ENCODE data around the gene F12. TPM values are rescaled to one million over a fixed set of nuclear protein-coding genes. Genes with fewer than 3 reads are reported as not detected.
A peak's percentile ranks its signal among the peaks of the same experiment; 100 is the strongest.
"Not testable (repeated sequence)": the region's sequence is repeated elsewhere in the genome, so short reads cannot be mapped to it uniquely, and the experiment has no call there.

Gene F12
- total RNA-seq, 2 donors from 2014 or later = 9.0 to 11.3 TPM

DNA sequence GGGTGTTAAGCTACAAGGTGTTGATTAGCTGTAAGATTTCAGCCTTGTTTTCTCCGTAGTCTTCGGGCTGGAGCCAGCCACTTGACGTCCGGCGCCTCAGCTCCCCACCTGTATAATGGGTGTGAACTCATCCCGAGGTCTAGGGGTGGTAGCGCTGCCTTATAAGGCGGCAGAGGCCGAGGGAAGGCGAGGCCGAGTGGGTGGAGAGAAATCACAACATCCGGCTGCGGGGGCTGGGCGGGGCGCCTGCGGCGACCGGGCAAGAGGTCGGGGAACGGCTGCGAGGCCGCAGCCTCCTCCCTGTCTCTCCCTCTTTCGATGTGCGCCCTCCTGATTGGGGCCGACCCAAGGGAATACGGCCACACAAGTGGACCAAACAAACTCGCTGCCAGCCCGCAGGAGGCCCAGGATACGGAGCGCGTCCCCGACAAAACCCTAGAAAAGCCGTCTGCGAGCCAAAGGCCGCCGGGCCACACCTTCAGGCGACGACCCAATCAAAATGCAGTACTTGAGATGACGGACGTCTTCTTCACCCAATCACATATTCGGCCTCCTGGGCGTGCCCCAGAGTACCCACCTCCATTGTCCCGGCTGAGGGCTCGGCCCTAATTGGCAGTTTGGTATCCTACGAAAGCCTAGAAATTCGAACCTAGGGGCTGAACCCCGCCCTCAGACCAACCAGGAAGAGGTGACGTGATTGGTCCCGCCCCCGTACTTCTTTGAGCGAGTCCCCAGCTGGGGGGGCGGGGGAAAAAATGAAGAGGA lies 16.6 kb upstream of the F12 start:
- intact Hi-C loops (cut with DNase I, micrococcal nuclease) = no loop called here
- ATAC-seq = peak; percentile 86

DNA sequence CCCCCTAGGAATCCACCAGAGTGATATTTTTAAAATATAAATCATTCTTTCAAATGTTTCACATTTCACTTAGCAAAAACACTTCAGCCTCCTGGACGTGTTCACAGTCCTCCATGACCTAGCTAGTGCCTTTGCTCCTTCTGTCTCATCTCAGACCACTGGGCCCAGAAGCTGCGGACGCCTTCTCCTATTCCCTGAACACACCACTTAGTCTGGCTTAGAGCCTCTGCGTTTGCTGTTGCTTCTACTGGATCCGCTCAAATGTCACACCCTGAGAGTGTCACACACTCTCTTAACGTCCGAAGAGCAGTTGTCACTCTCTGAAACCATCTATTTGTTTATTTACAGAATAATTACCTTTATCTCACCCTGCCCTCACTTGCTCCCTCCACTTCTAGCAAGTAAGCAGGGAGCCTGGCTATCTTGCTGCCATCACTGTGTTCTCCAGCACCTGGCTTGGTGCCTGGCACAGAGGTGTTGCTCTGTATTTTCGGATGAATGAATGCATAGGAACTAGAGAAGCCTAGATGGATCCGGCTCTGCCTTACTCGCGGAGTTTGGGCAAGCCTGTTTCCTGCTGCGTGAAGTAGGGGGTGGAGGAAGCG lies 15.9 kb upstream of the F12 start:
- ATAC-seq (no peak), DNase-seq (no peak)

More for the DNA sequence above, 16.6 kb upstream of the F12 start:
- peak; percentile 100 for DNase-seq

DNA sequence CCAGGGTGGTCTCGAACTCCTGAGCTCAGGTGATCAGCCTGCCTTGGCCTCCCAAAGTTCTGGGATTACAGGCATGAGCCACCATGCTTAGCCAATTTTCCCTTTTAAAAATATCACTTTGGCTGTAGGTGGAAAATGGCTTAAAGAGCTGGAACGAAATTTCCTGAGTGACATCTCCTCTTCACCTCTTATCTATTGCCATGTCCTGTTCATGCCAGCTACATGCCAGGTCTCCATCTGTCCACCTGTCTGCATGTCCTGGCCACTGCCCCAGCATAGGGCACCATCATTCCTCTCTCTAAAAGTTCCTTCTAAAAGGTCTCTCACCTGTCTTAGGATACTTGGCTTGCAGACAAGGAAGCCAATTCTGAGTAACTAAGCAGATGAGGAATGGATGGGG lies 14.3 kb upstream of the F12 start:
- DNase-seq (no peak), ATAC-seq (no peak)
- intact Hi-C loops (cut with DNase I, micrococcal nuclease) = no loop called here

More for the DNA sequence above, 15.9 kb upstream of the F12 start:
- intact Hi-C loops (cut with DNase I, micrococcal nuclease) = no loop called here

DNA sequence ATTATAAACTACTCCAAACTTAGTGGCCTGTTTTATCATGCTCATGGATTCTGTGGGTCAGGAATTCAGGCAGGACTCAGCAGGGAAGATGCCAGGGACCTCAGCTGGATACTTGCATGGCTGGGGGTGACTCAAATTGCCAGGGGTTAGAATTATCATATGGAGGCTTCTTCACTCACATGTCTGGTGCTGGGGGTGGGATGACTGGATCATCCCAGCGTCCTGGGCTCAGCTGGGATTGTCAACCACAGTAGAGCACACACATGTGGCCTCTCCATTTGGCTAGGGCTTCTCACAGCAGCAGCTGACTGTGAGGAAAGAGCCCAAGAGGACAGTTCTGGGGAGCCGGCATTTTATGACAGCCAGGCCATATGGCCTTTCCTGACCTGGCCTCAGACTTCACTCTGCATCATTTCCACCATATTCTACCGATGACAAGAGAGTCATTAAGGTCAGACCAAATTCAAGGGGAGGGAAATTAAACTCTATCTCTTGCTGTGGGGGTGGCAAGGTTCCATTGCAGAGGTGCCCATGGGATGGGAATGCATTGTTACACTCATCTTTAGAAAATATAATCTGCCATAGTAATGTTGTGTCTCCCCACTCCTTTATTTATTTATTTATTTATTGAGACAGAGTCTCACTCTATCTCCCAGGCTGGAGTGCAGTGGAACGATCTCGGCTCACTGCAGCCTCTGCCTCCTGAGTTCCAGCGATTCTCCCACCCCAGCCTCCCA lies 11.9 kb upstream of the F12 start:
- ATAC-seq (no peak), DNase-seq (no peak)
- intact Hi-C loops (cut with DNase I, micrococcal nuclease) = no loop called here

DNA sequence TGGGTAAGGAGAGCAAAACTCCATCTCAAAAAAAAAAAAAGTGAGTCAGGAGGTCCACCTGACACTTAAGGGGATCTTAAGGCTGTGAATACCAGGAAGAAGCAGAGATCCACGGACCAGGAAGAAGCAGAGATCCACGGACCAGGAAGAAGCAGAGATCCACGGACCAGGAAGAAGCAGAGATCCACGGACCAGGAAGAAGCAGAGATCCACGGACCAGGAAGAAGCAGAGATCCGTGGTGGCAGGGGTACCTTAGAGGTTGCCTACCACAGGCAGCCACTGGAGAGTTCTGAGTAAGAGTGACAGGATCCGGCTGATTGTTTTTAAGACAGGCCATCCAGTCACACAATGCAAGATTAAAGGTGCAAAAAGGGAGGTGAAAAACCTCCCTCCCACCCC lies 11.1 kb upstream of the F12 start:
- ATAC-seq = peak; percentile 66
- DNase-seq; intact Hi-C loops (cut with DNase I, micrococcal nuclease): not testable (repeated sequence)

DNA sequence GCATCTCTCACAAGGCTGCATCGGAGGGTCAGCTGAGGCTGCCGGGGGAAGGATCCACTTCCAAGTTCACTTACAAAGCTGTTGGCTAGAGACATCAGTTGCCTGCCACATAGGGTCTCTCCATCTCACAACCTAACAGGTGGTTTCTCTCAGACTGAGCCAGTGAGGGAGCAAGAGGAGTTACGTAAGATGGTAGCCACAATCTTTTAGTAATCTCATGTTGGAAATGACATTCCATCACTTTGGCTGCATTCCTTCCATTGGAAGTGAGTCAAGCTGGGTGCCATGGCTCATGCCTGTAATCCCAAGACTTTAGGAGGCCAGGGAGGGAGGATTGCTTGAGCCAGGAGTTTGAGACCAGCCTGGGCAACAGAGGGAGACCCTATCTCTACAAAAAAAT lies 9.7 kb upstream of the F12 start:
- intact Hi-C loops (cut with DNase I, micrococcal nuclease) = no loop called here
- DNase-seq = no peak
- no peak for ATAC-seq

DNA sequence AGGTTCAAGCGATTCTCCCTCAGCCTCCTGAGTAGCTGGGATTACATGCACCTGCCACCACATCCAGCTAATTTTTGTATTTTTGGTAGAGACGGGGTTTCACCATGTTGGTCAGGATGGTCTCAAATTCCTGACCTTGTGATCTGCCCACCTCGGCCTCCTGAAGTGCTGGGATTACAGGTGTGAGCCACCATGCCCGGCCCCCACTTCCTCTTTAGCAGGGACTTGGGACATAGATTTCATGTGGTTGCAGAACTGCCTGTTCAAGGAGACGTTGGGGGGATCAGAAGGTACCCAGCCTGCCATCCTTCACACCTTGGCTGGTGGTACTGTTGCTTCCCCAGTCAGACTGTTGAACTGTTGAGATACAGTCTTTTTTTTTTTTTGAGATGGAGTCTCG lies 7.7 kb upstream of the F12 start:
- ATAC-seq; intact Hi-C loops (cut with DNase I, micrococcal nuclease); DNase-seq: not testable (repeated sequence)

DNA sequence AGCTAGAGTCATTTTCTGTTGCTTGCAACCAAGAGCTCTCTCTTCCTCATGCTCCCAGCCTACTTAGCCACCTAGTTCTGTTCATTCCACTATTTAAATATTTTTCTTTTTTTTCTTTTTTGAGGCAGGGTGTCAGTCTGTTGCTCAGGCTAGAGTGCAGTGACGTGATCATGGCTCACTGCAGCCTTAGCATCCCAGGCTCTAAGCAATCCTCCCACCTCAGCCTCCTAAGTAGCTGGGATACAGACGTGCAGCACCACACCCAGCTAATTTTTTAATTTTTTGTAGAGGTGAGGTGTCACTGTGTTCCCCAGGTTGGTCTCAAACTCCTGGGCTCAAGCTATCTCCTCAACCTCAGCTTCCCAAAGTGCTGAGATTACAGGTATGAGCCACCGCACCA lies 5.1 kb upstream of the F12 start:
- ATAC-seq = no peak
- intact Hi-C loops (cut with DNase I, micrococcal nuclease) = no loop called here
- DNase-seq = no peak

DNA sequence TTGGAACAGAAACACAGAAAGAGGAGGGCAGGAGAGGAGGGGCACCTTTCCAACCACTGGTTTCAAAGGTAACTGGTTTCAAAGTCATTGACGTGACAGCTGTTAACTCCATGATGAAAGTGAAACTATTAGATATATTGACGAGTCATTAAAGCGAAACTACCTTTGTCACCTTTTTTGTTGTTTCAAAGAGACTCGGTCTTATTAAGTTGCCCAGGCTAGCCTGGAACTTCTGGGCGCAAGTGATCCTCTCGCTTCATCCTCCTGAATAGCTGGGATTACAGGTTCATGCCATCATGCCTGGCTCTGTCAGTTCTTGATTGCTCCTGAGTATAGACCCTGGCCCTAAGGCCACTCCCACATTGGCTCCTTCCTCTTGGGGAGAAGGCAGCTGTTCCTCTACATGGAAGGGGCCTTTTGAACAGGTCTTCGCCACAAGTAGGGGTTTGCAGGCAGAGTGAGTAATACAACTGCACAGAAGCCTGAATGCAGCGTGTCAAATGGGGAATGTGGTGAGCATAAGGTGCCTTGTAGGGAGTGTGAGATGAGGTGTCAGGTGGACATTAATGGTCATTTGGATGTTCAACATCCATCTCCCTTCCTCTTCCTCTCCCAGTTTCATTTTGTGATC lies 3.4 kb upstream of the F12 start:
- ATAC-seq (no peak), DNase-seq (no peak)
- intact Hi-C loops (cut with DNase I, micrococcal nuclease) = no loop called here

DNA sequence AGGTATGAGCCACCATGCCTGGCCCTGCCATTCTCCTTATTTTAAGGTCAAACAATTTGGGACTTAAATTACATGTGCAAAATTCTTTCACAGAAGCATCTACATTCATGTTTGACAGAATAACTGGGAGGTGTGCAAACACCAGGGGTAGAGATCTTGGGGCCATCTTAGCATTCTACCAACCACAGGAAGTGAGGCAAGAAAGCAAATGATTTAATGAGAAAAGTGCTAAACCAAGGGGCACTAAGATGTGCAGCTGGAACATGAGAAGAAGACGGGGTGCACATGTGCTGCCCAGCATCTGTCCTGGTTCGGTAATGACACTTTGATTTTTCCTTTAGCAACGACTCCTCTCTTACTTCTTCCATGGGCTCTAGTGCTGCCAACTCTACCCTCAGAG lies 1.2 kb upstream of the F12 start:
- DNase-seq (no peak), ATAC-seq (no peak)
- intact Hi-C loops (cut with DNase I, micrococcal nuclease) = no loop called here

DNA sequence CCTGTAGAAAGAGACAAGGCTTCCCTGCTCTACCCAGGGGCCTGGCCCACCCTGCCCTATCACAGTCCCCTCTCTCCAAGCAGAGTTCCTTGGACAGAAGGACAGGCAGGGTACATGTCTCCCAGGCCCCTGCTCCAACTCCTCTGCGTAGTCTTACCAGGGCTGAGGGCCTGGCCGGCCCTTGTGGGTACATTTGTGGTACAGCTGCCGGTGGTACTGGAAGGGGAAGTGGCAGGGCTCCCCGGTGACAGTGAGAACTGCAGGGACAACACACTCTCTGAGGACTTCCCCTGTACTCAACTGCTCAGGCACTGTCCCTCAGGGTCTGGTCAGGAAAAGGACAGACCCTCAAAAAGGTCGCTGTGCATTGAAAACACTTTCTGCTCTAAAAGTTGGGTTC lies 3.6 kb downstream of the F12 start:
- DNase-seq = peak; percentile 45 to 52
- intact Hi-C loops (cut with DNase I, micrococcal nuclease) = no loop called here
- ATAC-seq = no peak

DNA sequence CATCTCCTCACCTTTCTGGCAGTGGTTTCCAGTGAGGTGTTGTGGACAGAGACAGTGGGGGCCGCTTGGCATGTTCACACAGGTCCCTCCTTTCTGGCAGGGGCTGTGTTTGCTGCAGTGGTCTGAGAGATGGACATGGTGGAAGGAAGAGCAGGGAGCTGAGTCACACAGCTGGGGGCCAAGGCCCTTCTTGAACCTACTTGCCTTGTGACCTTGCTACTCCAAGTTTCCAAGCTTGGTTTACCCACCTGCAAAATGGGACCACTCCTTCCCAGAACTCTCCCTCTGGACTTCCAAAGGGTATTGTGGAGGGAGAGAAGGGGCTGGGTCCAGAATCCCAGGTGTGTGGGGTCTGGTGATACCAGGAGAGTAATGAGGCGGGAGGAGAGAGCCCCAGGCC lies 4.1 kb downstream of the F12 start:
- ATAC-seq (no peak), DNase-seq (no peak)
- intact Hi-C loops (cut with DNase I, micrococcal nuclease) = no loop called here

DNA sequence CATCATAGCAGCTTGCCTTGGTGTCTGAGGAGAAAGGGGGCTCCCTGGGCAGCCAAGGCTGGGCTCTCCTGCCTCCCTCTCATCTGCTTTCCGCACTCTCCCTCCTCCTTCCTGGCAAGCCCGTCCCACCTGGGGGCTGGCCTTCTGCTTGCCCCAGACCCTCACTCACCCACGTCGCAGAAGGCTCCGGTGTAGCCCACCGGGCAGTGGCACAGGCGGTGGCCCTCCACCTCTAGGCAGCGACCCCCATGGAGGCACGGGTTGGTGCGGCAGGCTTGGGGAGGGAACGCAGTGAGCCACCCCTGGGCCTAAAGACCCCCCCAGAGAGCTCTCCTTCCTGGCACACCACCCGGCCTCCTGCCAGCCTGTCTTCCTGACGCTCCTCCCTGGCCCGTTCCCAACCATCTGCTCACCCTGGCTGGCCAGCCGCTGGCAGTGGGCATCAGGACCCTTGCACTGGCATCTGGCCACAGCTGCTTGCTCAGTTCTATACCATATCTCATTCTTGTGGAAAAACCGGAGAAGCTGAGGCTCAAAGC lies 4.7 kb downstream of the F12 start:
- intact Hi-C loops (cut with DNase I, micrococcal nuclease) = loop anchor here in 1 of 2 donors (5.0 kb wide), 1 partner anchor 48 kb away; no protein-coding TSS in a partner anchor
- DNase-seq (peak in 1 of 2 donors; percentile 29), ATAC-seq (no peak)

DNA sequence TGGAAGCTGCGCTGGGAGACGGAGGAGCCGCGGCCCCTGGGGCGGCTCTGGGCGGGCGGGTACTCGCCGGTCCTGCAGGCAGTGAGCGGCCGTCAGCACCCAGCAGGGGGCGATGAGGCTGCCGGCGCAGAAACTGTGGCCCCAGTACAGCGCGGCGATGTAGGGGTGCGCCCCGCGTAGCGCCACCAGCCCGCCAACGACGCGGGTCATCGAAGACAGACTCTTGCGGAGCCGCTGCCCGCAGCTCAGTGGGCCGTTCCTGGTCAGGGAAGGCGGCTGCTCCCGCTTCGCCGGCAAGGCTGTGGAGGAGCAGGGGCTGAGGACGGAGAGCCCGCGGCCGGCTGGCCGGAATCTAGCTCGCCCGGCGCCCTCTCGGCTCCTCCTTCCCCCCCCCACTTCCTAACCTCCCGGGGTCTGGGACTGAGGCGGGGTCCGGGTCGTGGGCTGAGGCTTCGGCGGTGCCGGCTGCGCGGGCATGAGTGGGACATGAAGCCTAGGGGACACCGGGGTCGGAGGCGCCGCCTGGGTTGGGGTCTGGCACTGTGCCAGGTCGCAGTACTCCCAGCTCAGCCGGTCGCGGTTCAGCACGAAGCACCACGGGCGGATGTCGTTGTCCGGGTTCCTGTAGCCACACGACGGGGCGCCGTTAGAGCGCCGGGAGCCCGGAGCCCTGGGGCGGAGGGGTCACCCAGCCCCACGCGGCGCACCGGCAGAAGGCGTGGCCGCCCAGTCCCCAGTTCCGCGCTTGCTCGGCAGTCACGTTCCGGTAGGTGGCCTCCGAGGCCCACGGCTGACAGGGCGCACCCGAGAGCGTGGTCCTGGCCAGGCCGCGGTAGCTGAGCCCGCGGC lies 5.3 kb downstream of the F12 start:
- DNase-seq (peak; percentile 88 to 90), ATAC-seq (peak; percentile 73)
- intact Hi-C loops (cut with DNase I, micrococcal nuclease) = loop anchor here in 1 of 2 donors (5.0 kb wide), 1 partner anchor 48 kb away; no protein-coding TSS in a partner anchor

DNA sequence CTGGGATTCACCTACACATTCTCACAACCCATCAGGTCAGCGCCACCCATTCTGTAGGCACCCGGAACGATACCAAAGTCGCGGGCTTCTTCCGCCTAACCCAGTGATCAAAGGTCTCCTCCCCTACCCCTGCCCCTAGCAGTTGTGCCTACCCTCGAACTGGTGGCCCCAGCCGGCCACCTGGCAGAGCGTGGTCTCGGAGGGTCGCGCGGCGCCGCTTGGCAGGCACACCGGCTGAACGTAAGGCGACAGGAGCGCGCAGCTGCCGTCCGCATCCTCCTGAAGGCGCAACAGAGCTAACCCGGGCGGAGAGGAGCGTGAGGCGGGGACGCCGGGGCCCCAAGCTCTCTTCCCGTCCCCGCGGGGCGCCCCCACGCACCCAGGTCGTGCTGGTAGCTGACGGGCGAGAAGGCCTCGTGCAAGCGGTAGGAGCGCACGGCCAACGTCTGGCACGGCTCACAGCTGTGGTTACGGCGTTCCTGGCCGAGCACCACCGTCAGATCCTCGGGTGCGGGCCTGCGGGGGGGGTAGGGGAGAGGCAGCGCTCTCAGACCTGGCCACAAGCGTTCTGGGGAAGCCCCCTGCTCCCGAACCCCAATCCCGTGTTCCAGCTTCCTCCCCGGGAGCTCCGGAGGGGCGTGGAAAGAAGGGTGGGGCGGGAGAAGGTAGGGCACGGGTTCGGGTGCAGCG lies 6.1 kb downstream of the F12 start:
- intact Hi-C loops (cut with DNase I, micrococcal nuclease) = loop anchor here in 1 of 2 donors (5.0 kb wide), 1 partner anchor 49 kb away; no protein-coding TSS in a partner anchor
- ATAC-seq = peak; percentile 31
- DNase-seq = peak; percentile 55 to 64

DNA sequence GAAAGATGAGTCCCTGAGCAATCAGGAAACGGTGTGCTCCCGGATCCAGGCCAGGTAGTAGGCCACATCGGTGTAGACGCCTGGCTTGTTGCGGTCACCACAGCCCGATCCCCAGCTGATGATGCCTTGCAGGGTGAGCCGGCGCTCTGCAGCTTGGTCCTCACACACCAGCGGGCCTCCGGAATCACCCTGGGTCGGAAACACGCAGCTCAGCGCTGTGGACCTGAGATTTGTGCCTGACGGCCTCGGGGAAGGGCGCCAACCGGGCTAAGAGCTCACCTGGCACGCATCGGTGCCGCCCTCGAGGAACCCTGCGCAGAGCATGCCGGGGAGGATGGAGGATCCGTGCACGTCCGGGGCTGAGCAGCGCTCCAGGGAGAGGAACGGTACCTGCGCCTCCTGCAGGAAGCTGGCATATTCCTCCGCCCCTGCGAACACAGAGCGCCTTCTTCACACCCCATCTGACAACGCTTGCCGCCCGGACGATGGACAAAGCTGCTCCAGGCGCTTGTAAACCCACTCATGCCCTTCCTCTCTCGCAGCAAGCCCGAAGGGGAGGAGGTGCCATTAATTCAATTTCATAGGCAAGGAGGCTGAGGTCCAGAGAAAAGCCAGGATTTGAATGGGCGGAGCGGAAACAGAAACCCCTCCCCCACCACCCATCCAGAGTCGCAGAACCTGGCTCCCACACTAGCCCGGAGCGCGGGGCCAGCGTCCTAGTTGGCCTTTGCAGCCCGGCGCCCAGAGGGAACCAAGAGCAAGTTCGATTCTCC lies 6.9 kb downstream of the F12 start:
- intact Hi-C loops (cut with DNase I, micrococcal nuclease) = loop anchor here in 1 of 2 donors (5.0 kb wide), 1 partner anchor 50 kb away; no protein-coding TSS in a partner anchor
- ATAC-seq (peak; percentile 66), DNase-seq (peak; percentile 87 to 88)

Measured in left colon (tissue), 2 donors.